H1 (cell line): ENCODE measurements around the gene RAB40C. TPM values are rescaled to one million over a fixed set of nuclear protein-coding genes. Genes with fewer than 3 reads are reported as not detected.

Source experiments
- CTCF ChIA-PET: fragments of 300-600 bp; sonication (Branson Sonifier 250); formaldehyde crosslinking; loops from one replicate; lab custom pipeline; 2021; ENCODE audit not compliant: partially characterized antibody; lab: Charles Lee
- POLR2A ChIA-PET: fragments of 300-600 bp; sonication (Branson Sonifier 250); formaldehyde crosslinking; loops from one replicate; lab custom pipeline; 2021; ENCODE audit warnings: inconsistent platforms; ENCODE audit not compliant: partially characterized antibody; lab: Charles Lee
- DNase-seq, 2 experiments: peaks; one replicate each; pipeline versions ENCODE4 v3.0.0 to v3.0.0-alpha.2; 2010 to 2022; ENCODE audit warnings: low spot score in 2 of 2, low read depth in 1 of 2, mixed read lengths in 1 of 2
- FAIRE-seq: peaks from 2 replicates; lab custom pipeline; 2011; peaks lifted over from hg19 to GRCh38; lab: Jason Lieb, UNC
- H2AFZ ChIP-seq: 2 replicates; pipeline ENCODE4 v1.8.1; 2012; ENCODE audit warnings: low read length, inconsistent platforms
- H2AK5ac ChIP-seq: 2 replicates; pipeline ENCODE4 v1.6.1; 2013; ENCODE audit warnings: low read depth, low read length
- H2BK120ac ChIP-seq: replicated peaks from 2 replicates; pipeline ENCODE3; 2013; ENCODE audit warnings: low read depth, low read length, inconsistent platforms
- H2BK12ac ChIP-seq: 2 replicates; pipeline ENCODE4 v1.6.1; 2013; ENCODE audit warnings: low read depth, low read length
- H2BK15ac ChIP-seq: 2 replicates; pipeline ENCODE4 v1.6.1; 2013; ENCODE audit warnings: low read length
- H2BK20ac ChIP-seq: 2 replicates; pipeline ENCODE4 v1.6.1; 2013; ENCODE audit warnings: low read length
- H2BK5ac ChIP-seq: 2 replicates; pipeline ENCODE4 v1.6.1; 2013; ENCODE audit warnings: low read depth, low read length
- H3K14ac ChIP-seq: 2 replicates; pipeline ENCODE4 v1.6.1; 2013; ENCODE audit warnings: inconsistent platforms; ENCODE audit not compliant: insufficient read length
- H3K18ac ChIP-seq: 2 replicates; pipeline ENCODE4 v1.6.1; 2013; ENCODE audit warnings: low read length; ENCODE audit errors: extremely low read depth
- H3K23ac ChIP-seq: 2 replicates; pipeline ENCODE4 v1.6.1; 2013; ENCODE audit warnings: inconsistent platforms; ENCODE audit not compliant: insufficient read length
- H3K23me2 ChIP-seq: 2 replicates; pipeline ENCODE4 v1.6.1; 2013; ENCODE audit warnings: low read depth, low read length
- H3K27ac ChIP-seq: 2 replicates; pipeline ENCODE4 v1.6.1; 2011; ENCODE audit warnings: low read depth, low read length, inconsistent platforms
- H3K27me3 ChIP-seq, 4 experiments: replicated peaks in 1 of 4; 1 replicate in 1 of 4; 2 replicates in 3 of 4; pipeline versions ENCODE4 v1.6.1 to v1.8.1; 2011 to 2013; ENCODE audit warnings: low read length in 3 of 4, mild to moderate bottlenecking in 3 of 4, inconsistent platforms in 2 of 4, mixed read lengths in 2 of 4, moderate library complexity in 1 of 4; ENCODE audit not compliant: control insufficient read depth in 3 of 4, insufficient read depth in 3 of 4; ENCODE audit errors: extremely low read depth in 1 of 4
- H3K36me3 ChIP-seq, 4 experiments: 2 replicates each; pipeline versions ENCODE4 v1.6.1 to v1.8.1; 2011 to 2013; ENCODE audit warnings: mild to moderate bottlenecking in 4 of 4, low read length in 3 of 4, moderate library complexity in 2 of 4, control low read depth in 1 of 4, inconsistent platforms in 1 of 4; ENCODE audit not compliant: insufficient read depth in 4 of 4, control insufficient read depth in 2 of 4
- H3K4ac ChIP-seq: replicated peaks from 2 replicates; pipeline ENCODE3; 2013; ENCODE audit warnings: low read length, low read depth, mixed read lengths, inconsistent platforms; ENCODE audit not compliant: insufficient read length
- H3K4me1 ChIP-seq, 4 experiments: replicated peaks in 1 of 4; 1 replicate in 1 of 4; 2 replicates in 3 of 4; pipeline versions ENCODE4 v1.6.1 to v1.8.1; 2011 to 2013; ENCODE audit warnings: low read length in 3 of 4, inconsistent platforms in 2 of 4, mixed read lengths in 1 of 4; ENCODE audit not compliant: insufficient read depth in 4 of 4, control insufficient read depth in 3 of 4
- H3K4me2 ChIP-seq, 2 experiments: 2 replicates each; pipeline versions ENCODE4 v1.6.1 to v1.8.1; 2011 to 2013; ENCODE audit warnings: low read depth in 2 of 2, low read length in 2 of 2, control low read depth in 1 of 2, inconsistent platforms in 1 of 2, mild to moderate bottlenecking in 1 of 2; ENCODE audit not compliant: insufficient read depth in 1 of 2
- H3K4me3 ChIP-seq, 4 experiments: fragments of 200-600, 300-600 bp in 1 of 4; sonication (generic), shearing (Covaris generic), sonication (Bioruptor Twin) in 1 of 4; 2 replicates each; pipeline versions ENCODE4 v1.5.1 to v1.8.1; 2011 to 2016; ENCODE audit warnings: low read length in 4 of 4, low read depth in 3 of 4, control low read depth in 2 of 4, inconsistent platforms in 2 of 4, mild to moderate bottlenecking in 2 of 4, mixed read lengths in 1 of 4, moderate library complexity in 1 of 4; ENCODE audit not compliant: insufficient read depth in 2 of 4; ENCODE audit errors: extremely low read depth in 1 of 4
- H3K56ac ChIP-seq: replicated peaks from 2 replicates; pipeline ENCODE3; 2013; ENCODE audit warnings: low read depth, mild to moderate bottlenecking, mixed read lengths, low read length, inconsistent platforms; ENCODE audit not compliant: insufficient read length
- H3K79me1 ChIP-seq: 2 replicates; pipeline ENCODE4 v1.6.1; 2013; ENCODE audit warnings: low read depth, low read length, control low read depth
- H3K79me2 ChIP-seq, 2 experiments: 2 replicates each; pipeline versions ENCODE4 v1.6.1 to v1.8.1; 2012 to 2013; ENCODE audit warnings: low read length in 2 of 2, mild to moderate bottlenecking in 2 of 2, inconsistent platforms in 1 of 2; ENCODE audit not compliant: insufficient read depth in 2 of 2, control insufficient read depth in 1 of 2
- H3K9ac ChIP-seq, 4 experiments: replicated peaks in 1 of 4; 1 replicate in 1 of 4; 2 replicates in 3 of 4; pipeline versions ENCODE4 v1.6.1 to v1.8.1; 2011 to 2013; ENCODE audit warnings: low read depth in 3 of 4, low read length in 3 of 4, control low read depth in 2 of 4, mild to moderate bottlenecking in 2 of 4, moderate library complexity in 2 of 4, inconsistent platforms in 1 of 4; ENCODE audit errors: extremely low read depth in 1 of 4
- H3K9me3 ChIP-seq, 2 experiments: 2 replicates each; pipeline versions ENCODE4 v1.6.1 to v1.8.1; 2012 to 2013; ENCODE audit warnings: mild to moderate bottlenecking in 2 of 2, moderate library complexity in 2 of 2, control low read depth in 1 of 2, inconsistent platforms in 1 of 2, low read depth in 1 of 2, low read length in 1 of 2, mixed read lengths in 1 of 2; ENCODE audit not compliant: insufficient read depth in 2 of 2
- H4K20me1 ChIP-seq, 2 experiments: replicated peaks in 1 of 2; 2 replicates each; pipeline versions ENCODE3 to v1.8.1; 2011 to 2013; ENCODE audit warnings: inconsistent platforms in 2 of 2, low read length in 2 of 2, mild to moderate bottlenecking in 1 of 2; ENCODE audit not compliant: insufficient read depth in 2 of 2, control insufficient read depth in 1 of 2
- H4K5ac ChIP-seq: 2 replicates; pipeline ENCODE4 v1.6.1; 2013; ENCODE audit warnings: low read length, low read depth, mixed read lengths, inconsistent platforms; ENCODE audit not compliant: insufficient read length
- H4K8ac ChIP-seq: 2 replicates; pipeline ENCODE4 v1.8.0; 2013; ENCODE audit warnings: mild to moderate bottlenecking, moderate library complexity, low read length, inconsistent platforms; ENCODE audit not compliant: insufficient read depth; ENCODE audit errors: extremely low read depth
- H4K91ac ChIP-seq: replicated peaks from 2 replicates; pipeline ENCODE3; 2013; ENCODE audit warnings: low read length, mixed read lengths, inconsistent platforms; ENCODE audit not compliant: insufficient read length
- CBX5 ChIP-seq: fragments of 300-800, 300-1000 bp; sonication (generic); IDR thresholded peaks from 2 replicates; pipeline ENCODE4 v1.7.1; 2016; ENCODE audit warnings: antibody characterized with exemption, low read length, low read depth
- EZH2 ChIP-seq: fragments of 200-600 bp; sonication (generic); IDR thresholded peaks from 2 replicates; pipeline ENCODE4 v1.7.1; 2012; ENCODE audit warnings: low read depth, mild to moderate bottlenecking, moderate library complexity, low read length, inconsistent platforms; ENCODE audit not compliant: severe bottlenecking
- JUND ChIP-seq: IDR thresholded peaks from 2 replicates; pipeline ENCODE4 v1.6.1; 2011; ENCODE audit warnings: mild to moderate bottlenecking, improper control_type of control experiment, low read length
- KDM5A ChIP-seq: fragments of 200-600 bp; IDR thresholded peaks from 2 replicates; pipeline ENCODE4 v1.7.1; 2012; ENCODE audit warnings: mild to moderate bottlenecking, low read length, inconsistent platforms, mixed read lengths
- MAFK ChIP-seq: IDR thresholded peaks from 2 replicates; pipeline ENCODE4 v1.6.1; 2012; ENCODE audit warnings: low read depth, mild to moderate bottlenecking, improper control_type of control experiment, low read length
- NANOG ChIP-seq: IDR thresholded peaks from 2 replicates; pipeline ENCODE4 v1.6.1; 2011; ENCODE audit warnings: low read length, low read depth, mild to moderate bottlenecking, inconsistent platforms; ENCODE audit not compliant: insufficient read depth, poor library complexity, severe bottlenecking
- NRF1 ChIP-seq: IDR thresholded peaks from 2 replicates; pipeline ENCODE4 v1.6.1; 2011; ENCODE audit warnings: mild to moderate bottlenecking, low read depth, low read length, improper control_type of control experiment
- POLR2AphosphoS5 ChIP-seq: IDR thresholded peaks from 2 replicates; pipeline ENCODE4 v1.6.1; 2011; ENCODE audit warnings: low read depth, low read length
- WGBS, 2 experiments: shearing (Covaris generic) in 1 of 2; methylation state at CpG; one replicate each; pipeline versions ENCODE4 v1.1.6 to v1.1.7; 2013 to 2015; ENCODE audit warnings: low lambda C conversion rate in 2 of 2, mixed read lengths in 2 of 2, inconsistent platforms in 1 of 2, low coverage in 1 of 2, missing lambda C conversion rate in 1 of 2; ENCODE audit not compliant: insufficient replicate concordance in 2 of 2, insufficient coverage in 1 of 2, insufficient read length in 1 of 2; ENCODE audit errors: extremely low coverage in 1 of 2, missing lambda C conversion rate in 1 of 2; 5-methylcytosine and 5-hydroxymethylcytosine counted together
- polyA plus RNA-seq, 7 experiments: library from polyadenylated mRNA; depleted of rRNA in 3 of 7; stranded (reverse) in 5 of 7; unstranded in 2 of 7; fragments of >200 nt in 5 of 7; fragments of 200-250 nt in 2 of 7; gene quantifications; 1 replicate in 5 of 7; 2 replicates in 1 of 7; 4 replicates in 1 of 7; pipeline versions ENCODE4 v1.2.1 to v1.2.3, GENCODE V29; 2011 to 2013; ENCODE audit warnings: missing spikeins in 2 of 7, mixed read lengths in 2 of 7
- total RNA-seq: library from RNA; stranded (reverse); fragmentation: NEBNext Ultra II Directional; extraction: Animal tissue kit (Norgen Biotek cat#: 25700); gene quantifications from 2 replicates; pipeline ENCODE4 v1.2.1, GENCODE V29; 2021
- TF ChIP-seq, protein P1 (sequence below): IDR thresholded peaks from 2 replicates; pipeline ENCODE4 v1.6.1; 2012; ENCODE audit warnings: low read length, inconsistent platforms

RAB40C gene
- total and polyA plus RNA-seq, 2 of the 8 experiments (the other 6 are each of a cell fraction or from before 2014, with no cell fraction given): 13.9 to 15.6 TPM

DNA sequence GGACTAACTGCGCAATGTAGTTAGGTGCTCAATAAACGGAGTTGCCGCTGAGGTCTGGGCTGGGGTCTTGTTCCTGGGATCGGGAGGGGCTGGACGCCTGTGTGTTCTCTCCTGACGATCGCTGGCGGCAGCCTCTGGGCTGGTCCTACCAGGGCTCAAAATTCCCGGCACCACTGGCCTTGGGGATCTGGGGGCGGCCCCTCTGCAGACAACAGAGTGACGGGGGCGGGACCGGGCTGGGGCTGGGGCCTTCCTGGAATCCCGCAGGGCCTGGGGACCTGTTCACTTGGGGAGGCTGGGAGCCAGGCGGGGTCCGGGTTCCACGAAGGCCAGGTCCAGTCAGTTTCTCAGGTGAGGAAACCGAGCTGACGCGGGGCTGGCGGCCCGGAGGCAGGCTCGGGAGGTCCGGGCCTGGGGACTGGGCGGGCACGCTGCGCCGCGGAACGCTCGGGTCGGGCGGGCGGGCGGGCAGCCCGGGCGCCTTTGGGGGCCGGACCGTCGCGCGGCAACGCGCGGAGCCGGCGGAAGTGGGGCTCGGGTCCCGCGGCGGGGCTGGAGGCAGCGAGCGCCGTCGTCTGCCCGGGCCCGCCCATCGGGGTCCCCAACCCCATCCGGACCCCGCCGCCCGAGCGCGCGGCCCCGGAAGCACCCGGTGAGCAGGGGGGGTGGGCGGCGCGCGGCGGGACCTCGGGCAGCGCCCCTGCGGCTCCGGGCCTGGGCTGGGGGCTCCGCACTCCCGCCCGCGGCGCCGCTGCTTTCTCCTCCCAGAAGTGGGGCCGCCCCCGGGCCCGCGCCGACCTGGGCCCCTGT is 20.2 kb upstream of the RAB40C start, which contains the start of gene PIGQ:
TSS of gene PIGQ (plus strand) at position 524 of the 810 bp plus-strand sequence. CDS start 4,107 bp downstream, outside the sequence.
- Histone ChIP-seq H3K23ac (no peak within 1 kb of the TSS), H3K27ac (no peak within 1 kb of the TSS; the same call in 1 of the 2 replicates), H2BK20ac (no peak within 1 kb of the TSS), H4K5ac (peak within 1 kb of the TSS; percentile 95), H3K14ac (no peak within 1 kb of the TSS), H3K4me2 (peak within 1 kb of the TSS; percentile 82 to 94), H2AFZ (no peak within 1 kb of the TSS), H3K4me1 (peaks cover 0 to 27% (median 12%) of the 10 kb centered on the region in 4 experiments; a peak in 5 of 7 replicates), H4K8ac (peak within 1 kb of the TSS; percentile 92), H2AK5ac (no peak within 1 kb of the TSS), H3K79me2 (peaks cover 0 to 9% of the 10 kb centered on the region in 2 experiments; a peak in 1 of 4 replicates), H3K4ac (peak within 1 kb of the TSS; percentile 94), H3K23me2 (peaks cover 9% of the 10 kb centered on the region; the same call in 1 of the 2 replicates), H2BK120ac (no peak within 1 kb of the TSS), H2BK12ac (peak within 1 kb of the TSS; percentile 5; the same call in 1 of the 2 replicates), H2BK5ac (peak within 1 kb of the TSS; percentile 52; the same call in 1 of the 2 replicates), H3K4me3 (peak within 1 kb of the TSS; percentile 71 to 95 (median 72)), H3K18ac (peak within 1 kb of the TSS; percentile 10), H4K20me1 (peaks cover 0 to 8% of the 10 kb centered on the region in 2 experiments), H3K79me1 (no peaks in the 10 kb centered on the region; the same call in none of the 2 replicates), H3K9ac (peak within 1 kb of the TSS; percentile 43 to 94 (median 59)), H2BK15ac (no peak within 1 kb of the TSS; the same call in 1 of the 2 replicates), H3K36me3 (peaks cover 0 to 10% (median 0%) of the 10 kb centered on the region in 4 experiments; a peak in 3 of 8 replicates), H3K27me3 (no peaks in the 10 kb centered on the region), H4K91ac (peak within 1 kb of the TSS; percentile 22), H3K56ac (no peak within 1 kb of the TSS), H3K9me3 (no peaks in the 10 kb centered on the region)
- DNase-seq (peak in 1 of 2 experiments; percentile 85), FAIRE-seq (no peak)
- WGBS, 2 experiments: 8% methylated on average over 13 of the region's 87 CpGs; no CpG with 5 or more reads in 1 of the 2 experiments
- POLR2A ChIA-PET: interaction anchor here (0.8 to 7.9 kb wide), 11 partner anchors 11 to 185 kb away, joined by 3 to 58 read pairs (median 3); partner anchors contain the start of genes CAPN15 and RAB40C
- CTCF ChIA-PET: interaction anchor here (0.8 to 1.2 kb wide), 4 partner anchors 13 to 92 kb away, joined by 3 to 4 read pairs (median 3); no protein-coding TSS in a partner anchor
- TF ChIP-seq KDM5A (no peak), CBX5 (no peak), JUND (no peak), EZH2 (no peak), MAFK (no peak), NRF1 (no peak), NANOG (no peak), POLR2AphosphoS5 (0 out of 2 replicates have a peak, but pooled peaks have one; percentile 36)
- TF ChIP-seq, protein P1, sequence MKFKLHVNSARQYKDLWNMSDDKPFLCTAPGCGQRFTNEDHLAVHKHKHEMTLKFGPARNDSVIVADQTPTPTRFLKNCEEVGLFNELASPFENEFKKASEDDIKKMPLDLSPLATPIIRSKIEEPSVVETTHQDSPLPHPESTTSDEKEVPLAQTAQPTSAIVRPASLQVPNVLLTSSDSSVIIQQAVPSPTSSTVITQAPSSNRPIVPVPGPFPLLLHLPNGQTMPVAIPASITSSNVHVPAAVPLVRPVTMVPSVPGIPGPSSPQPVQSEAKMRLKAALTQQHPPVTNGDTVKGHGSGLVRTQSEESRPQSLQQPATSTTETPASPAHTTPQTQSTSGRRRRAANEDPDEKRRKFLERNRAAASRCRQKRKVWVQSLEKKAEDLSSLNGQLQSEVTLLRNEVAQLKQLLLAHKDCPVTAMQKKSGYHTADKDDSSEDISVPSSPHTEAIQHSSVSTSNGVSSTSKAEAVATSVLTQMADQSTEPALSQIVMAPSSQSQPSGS: no peak
